Spinal cord (tissue), 10 donors: ENCODE measurements around the gene PDSS1. TPM values are rescaled to one million over a fixed set of nuclear protein-coding genes. Genes with fewer than 3 reads are reported as not detected.
"Not testable (repeated sequence)": the region's sequence is repeated elsewhere in the genome, so short reads cannot be mapped to it uniquely, and the experiment has no call there.

ENCODE experiments used
- DNase-seq, 6 donors: peaks; one replicate each; pipeline versions ENCODE4 v3.0.0 to v3.0.0-alpha.2; 2013 to 2015; ENCODE audit warnings: low spot score in 6 of 6, low read depth in 4 of 6
- H3K27ac ChIP-seq: one replicate; pipeline ENCODE4 v1.5.1; 2013; ENCODE audit warnings: low read depth, low read length, control low read depth
- H3K27me3 ChIP-seq: one replicate; pipeline ENCODE4 v1.6.1; 2013; ENCODE audit warnings: low read length; ENCODE audit not compliant: control insufficient read depth, insufficient read depth
- H3K36me3 ChIP-seq: one replicate; pipeline ENCODE4 v1.6.1; 2013; ENCODE audit warnings: low read length; ENCODE audit not compliant: control insufficient read depth, insufficient read depth
- H3K4me1 ChIP-seq: one replicate; pipeline ENCODE4 v1.6.1; 2013; ENCODE audit warnings: low read length; ENCODE audit not compliant: control insufficient read depth, insufficient read depth
- H3K4me3 ChIP-seq: one replicate; pipeline ENCODE4 v1.5.1; 2013; ENCODE audit warnings: low read depth, low read length, control low read depth
- H3K9me3 ChIP-seq: one replicate; pipeline ENCODE4 v1.6.1; 2013; ENCODE audit warnings: low read length; ENCODE audit not compliant: control insufficient read depth, insufficient read depth
- WGBS: methylation state at CpG from one replicate; pipeline ENCODE4 v1.1.5; 2013; ENCODE audit warnings: missing lambda C conversion rate; ENCODE audit not compliant: insufficient coverage; 5-methylcytosine and 5-hydroxymethylcytosine counted together
- long read RNA-seq, 4 donors: transcript quantifications; one replicate each; lab custom pipeline, GENCODE V29; 2026
- polyA plus RNA-seq, 2 donors: library from polyadenylated mRNA; unstranded; fragments of 120-200 nt; gene quantifications; one replicate each; pipeline ENCODE4 v1.2.1, GENCODE V29; 2013; ENCODE audit not compliant: insufficient read length in 2 of 2
- total RNA-seq, 2 donors: library from RNA; depleted of rRNA in 1 of 2; stranded (reverse); fragments of 120-200 nt in 1 of 2; fragments of >200 nt in 1 of 2; gene quantifications; one replicate each; pipeline versions ENCODE4 v1.2.3 to v1.2.4, GENCODE V29; 2013 to 2014
- donor health status: healthy.

Gene PDSS1, protein sequence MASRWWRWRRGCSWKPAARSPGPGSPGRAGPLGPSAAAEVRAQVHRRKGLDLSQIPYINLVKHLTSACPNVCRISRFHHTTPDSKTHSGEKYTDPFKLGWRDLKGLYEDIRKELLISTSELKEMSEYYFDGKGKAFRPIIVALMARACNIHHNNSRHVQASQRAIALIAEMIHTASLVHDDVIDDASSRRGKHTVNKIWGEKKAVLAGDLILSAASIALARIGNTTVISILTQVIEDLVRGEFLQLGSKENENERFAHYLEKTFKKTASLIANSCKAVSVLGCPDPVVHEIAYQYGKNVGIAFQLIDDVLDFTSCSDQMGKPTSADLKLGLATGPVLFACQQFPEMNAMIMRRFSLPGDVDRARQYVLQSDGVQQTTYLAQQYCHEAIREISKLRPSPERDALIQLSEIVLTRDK
- total RNA-seq, result 10 to 100 TPM; 10.1 to 11.6 TPM
- polyA plus RNA-seq, result 10 to 100 TPM; 14.7 to 17.5 TPM
- long read RNA-seq, donor 1, partial matches to known transcripts, result 0 of 1 reads
- long read RNA-seq, donor 1, other reads (novel, unspliced or antisense), result 0 of 1 reads
- long read RNA-seq, donor 2, transcript PDSS1-202 (5 exons, 799 nt), result major isoform, 5 of 5 reads
- long read RNA-seq, donor 2, partial matches to known transcripts, result 0 of 5 reads
- long read RNA-seq, donor 2, other reads (novel, unspliced or antisense), result 0 of 5 reads
- long read RNA-seq, donor 3, partial matches to known transcripts, result 0 of 1 reads
- long read RNA-seq, donor 3, other reads (novel, unspliced or antisense), result 0 of 1 reads
- long read RNA-seq, donor 4, partial matches to known transcripts, result 0 of 5 reads
- long read RNA-seq, donor 4, other reads (novel, unspliced or antisense), result 0 of 5 reads

DNA sequence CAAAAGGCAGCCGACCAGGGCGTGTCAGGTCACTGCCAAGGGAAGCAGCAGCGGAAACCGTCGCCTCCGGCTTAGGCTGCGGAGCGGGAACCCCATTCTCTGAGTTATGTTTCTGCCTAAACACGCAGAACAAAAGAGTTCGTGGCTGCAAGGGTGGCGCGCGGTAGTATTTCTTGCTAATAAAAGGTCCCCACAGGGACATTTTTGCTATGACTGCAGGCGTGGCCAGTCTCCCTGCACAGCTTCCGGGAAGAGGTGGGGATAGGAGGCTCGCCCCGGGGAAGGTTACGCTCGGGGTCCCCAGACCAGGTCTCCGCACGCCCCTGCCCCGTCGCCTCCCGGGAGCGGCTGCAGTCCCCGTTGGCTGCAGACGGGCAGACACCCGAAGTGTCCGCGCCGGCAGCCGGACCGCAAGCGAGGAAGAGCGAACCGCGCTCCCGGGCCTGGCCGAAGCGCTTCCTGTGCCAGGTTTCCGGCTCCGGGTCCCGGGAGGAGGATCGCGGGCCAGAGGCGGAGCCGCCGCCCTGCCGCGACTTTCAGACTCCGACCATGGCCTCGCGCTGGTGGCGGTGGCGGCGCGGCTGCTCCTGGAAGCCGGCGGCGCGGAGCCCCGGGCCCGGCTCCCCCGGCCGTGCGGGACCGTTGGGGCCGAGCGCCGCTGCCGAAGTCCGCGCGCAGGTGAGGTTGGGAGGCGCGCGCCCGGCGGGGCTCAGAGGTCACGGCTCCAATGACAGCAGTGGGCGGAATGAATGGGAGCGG, at the start of gene PDSS1:
TSS of gene PDSS1 (plus strand) at position 539 of the 759 bp plus-strand sequence. CDS start at position 550, 11 bp downstream.
- peaks cover 17% of the 10 kb centered on the region for H3K4me1 ChIP-seq
- peak within 1 kb of the TSS; percentile 87 for H3K4me3 ChIP-seq
- H3K36me3 ChIP-seq, result peaks cover 3% of the 10 kb centered on the region
- WGBS, result under 1% methylated on average over 82 of the region's 82 CpGs
- no peaks in the 10 kb centered on the region for H3K9me3 ChIP-seq
- no peaks in the 10 kb centered on the region for H3K27me3 ChIP-seq
- DNase-seq, result peak; percentile 57 to 92 (median 65)
- peak within 1 kb of the TSS; percentile 84 for H3K27ac ChIP-seq

GRCh38 chr10:26648245-26648636, 49.3 kb upstream of the PDSS1 start:
- not testable (repeated sequence) for H3K4me1 ChIP-seq, H3K27me3 ChIP-seq, H3K27ac ChIP-seq, H3K9me3 ChIP-seq, H3K4me3 ChIP-seq, H3K36me3 ChIP-seq, DNase-seq
- WGBS, result 80% methylated on average over 1 of the region's 3 CpGs

DNA sequence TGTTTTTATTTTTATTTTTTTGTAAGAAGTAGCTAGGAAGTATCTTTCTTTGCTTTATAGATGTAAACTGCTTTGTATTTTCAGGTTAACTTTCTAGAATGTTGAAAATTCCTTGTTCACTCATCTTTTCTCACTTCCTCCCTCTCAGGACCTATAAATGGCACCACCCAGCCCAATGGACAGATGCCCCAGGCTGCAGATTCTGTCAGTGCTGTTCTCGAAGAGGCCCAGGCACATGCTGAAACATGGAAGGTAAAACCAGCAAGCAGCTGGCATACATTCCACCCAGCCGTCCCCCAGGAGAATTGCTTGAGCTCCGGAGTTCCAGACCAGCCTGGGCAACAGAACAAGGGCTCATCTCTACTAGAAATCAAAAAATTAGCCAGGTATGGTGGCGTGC, 47.1 kb upstream of the PDSS1 start:
- Histone ChIP-seq H3K4me1 (no peaks in the 10 kb centered on the region), H3K27me3 (no peaks in the 10 kb centered on the region), H3K36me3 (no peaks in the 10 kb centered on the region), H3K9me3 (no peaks in the 10 kb centered on the region), H3K27ac (no peak overlapping the region), H3K4me3 (no peak overlapping the region)
- 90% methylated on average over 2 of the region's 4 CpGs for WGBS
- no peak for DNase-seq

GRCh38 chr10:26651476-26651875, 46.0 kb upstream of the PDSS1 start:
- not testable (repeated sequence) for H3K4me1 ChIP-seq, H3K9me3 ChIP-seq, H3K36me3 ChIP-seq, H3K4me3 ChIP-seq, H3K27ac ChIP-seq, H3K27me3 ChIP-seq
- WGBS, result no CpG with 5 or more reads among the region's 2 CpGs
- peak in 1 of 6 donors; percentile 61 for DNase-seq

DNA sequence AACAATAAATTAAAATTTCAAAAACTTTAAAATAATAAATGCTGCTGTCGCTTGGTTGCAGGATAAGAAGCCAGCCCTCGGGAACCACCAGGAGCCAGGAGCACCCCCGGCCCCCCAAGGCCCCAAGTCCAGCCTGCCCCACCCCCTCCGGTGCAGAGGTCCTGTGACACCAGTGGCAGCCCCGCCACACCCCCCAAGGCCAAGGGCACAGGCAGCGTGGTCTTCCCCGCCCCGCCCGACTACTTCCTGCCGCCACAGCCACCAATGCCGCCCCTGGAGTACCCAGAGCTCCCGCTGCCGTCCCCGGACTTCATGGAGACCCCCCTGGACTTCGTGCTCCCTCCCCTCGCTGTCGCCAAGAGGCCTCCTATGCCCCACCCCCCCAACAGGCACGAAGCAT, 44.5 kb upstream of the PDSS1 start:
- Histone ChIP-seq H3K27ac (no peak overlapping the region), H3K4me1 (no peaks in the 10 kb centered on the region), H3K27me3 (no peaks in the 10 kb centered on the region), H3K9me3 (no peaks in the 10 kb centered on the region), H3K4me3 (no peak overlapping the region), H3K36me3 (no peaks in the 10 kb centered on the region)
- 91% methylated on average over 13 of the region's 18 CpGs for WGBS
- DNase-seq, result no peak

- Histone ChIP-seq H3K36me3 (no peaks in the 10 kb centered on the region), H3K27ac (no peak overlapping the region), H3K9me3 (no peaks in the 10 kb centered on the region), H3K4me1 (no peaks in the 10 kb centered on the region), H3K4me3 (no peak overlapping the region), H3K27me3 (no peaks in the 10 kb centered on the region)
- 100% methylated on average over 1 of the region's 1 CpG for WGBS
- DNase-seq, result no peak
Observed at GRCh38 chr10:26655746-26656145, 41.8 kb upstream of the PDSS1 start.

DNA sequence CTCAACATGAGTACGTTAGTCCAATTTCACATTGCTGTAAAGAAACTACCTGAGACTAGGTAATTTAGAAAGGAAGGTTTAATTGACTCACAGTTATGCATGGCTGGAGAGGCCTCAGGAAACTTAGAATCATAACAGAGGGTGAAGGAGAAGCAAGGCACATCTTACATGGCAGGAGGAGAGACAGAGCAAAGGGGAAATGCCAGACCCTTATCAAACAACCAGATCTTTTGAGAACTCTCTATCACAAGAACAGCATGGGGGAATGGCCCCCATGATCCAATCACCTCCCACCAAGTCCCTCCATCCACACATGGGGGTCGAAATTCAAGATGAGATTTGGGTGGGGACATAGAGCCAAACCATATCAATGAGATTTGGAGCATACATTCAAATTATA, 34.6 kb upstream of the PDSS1 start:
- no peaks in the 10 kb centered on the region for H3K9me3 ChIP-seq
- WGBS, result no CpG with 5 or more reads among the region's 2 CpGs
- H3K27me3 ChIP-seq, result no peaks in the 10 kb centered on the region

DNA sequence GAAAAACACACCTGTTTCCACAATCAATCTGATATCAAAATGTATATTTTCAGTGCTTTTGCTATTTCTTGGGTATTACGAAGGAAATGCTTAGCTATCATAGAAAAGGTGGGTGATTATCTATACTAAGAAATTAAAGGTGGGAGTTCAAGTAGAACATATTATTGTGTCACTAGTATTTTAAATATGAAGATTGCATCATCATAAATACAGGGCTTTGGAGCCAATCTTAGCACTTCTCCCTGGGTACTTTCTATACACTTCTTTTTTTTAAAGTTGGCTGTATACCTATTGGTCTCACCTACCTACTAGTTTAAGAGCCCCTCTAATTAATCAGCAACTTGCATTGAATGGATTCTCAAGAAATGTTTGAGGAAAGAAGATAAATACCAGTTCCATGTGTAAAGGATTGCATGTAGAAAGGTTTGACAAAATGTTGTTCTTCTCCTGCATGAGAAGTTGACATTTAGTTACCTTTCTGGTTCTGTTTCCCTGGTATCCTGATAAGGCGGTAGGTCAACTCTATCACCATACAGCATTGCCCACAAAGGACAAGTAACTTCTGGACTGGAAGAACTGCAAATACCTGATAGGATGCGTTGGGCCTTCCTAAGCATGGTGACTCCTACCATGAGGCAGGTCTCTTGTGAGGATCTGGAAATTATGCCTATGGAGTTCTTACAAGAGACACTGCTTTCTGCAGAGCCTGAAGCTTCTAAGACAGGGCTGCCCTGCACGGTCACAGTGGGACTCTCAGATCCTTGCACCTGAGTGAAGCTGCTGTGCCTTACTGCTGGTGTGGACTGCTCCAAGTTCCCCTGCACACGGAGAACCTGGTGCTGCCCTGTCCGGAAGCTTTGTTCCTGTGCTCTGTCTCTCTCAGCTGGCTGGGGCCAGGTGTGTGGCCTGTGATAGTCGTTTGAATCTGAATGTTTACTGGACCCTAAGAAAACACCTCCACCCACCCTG, 32.1 kb upstream of the PDSS1 start:
- 70% methylated on average over 3 of the region's 7 CpGs for WGBS
- Histone ChIP-seq H3K4me1 (no peaks in the 10 kb centered on the region), H3K9me3 (no peaks in the 10 kb centered on the region), H3K36me3 (no peaks in the 10 kb centered on the region), H3K27ac (no peak overlapping the region), H3K4me3 (no peak overlapping the region), H3K27me3 (no peaks in the 10 kb centered on the region)
- DNase-seq, result no peak

More for the DNA sequence above, 34.6 kb upstream of the PDSS1 start:
- Histone ChIP-seq H3K27ac (no peak overlapping the region), H3K4me1 (no peaks in the 10 kb centered on the region), H3K36me3 (no peaks in the 10 kb centered on the region), H3K4me3 (no peak overlapping the region)
- DNase-seq, result no peak
